ENCODE results near the gene PIEZO2.
"Not testable (repeated sequence)": the region's sequence is repeated elsewhere in the genome, so short reads cannot be mapped to it uniquely, and the experiment has no call there.

PIEZO2 gene

DNA sequence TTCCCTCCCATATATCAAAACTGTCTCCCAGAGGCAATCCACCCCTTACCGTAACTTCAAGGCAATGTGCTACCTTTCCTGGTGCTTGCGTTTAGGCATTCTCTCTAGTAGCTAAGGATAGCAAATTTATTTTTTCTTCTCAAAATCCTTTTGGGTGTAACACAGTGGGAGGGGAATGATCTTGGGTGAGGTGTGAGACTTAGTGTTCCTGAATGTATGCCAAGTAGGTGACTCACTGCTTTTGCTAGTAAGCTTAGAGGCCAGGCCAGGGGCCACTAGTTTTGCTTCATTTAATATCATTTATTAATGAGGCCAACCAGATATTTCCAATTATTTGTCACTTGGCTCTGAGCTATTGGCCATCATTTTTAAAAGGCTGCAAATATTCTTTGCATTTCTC, 488.1 kb downstream of the PIEZO2 start:
- DNase-seq: no peak

DNA sequence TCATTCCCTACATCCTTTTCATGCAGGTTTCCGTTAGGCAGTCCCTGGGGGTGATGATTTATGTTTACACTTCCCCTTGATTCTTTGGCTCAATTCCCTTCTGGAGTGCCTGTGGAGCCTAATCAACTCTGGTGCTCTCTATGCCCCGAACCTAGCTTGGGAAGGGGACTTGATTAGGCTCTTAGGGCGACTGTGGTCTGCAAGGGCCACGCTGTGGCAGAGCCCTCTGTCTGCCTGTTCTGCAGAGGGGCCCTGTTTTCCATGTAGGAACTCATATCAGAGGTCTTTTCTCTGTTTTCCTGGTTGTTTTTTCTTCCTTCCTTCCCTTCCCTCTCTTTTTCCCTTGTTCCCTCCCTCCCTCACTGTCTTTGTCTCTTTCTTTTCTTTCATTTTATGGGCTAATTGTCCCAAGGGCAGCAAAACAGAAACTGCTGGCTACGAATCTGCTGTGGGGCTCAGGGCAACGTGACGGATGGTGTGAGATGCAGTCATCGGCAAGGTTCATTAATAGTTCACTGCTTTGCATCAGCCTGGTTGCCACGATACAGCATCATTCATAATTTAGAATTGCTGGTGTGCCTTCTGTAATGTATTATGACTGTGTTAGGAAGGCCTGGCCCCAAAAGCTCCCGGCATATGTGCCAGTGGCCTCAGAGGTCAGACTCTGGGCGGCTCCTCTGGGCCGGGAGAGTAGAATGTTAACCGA, 489.0 kb downstream of the PIEZO2 start:
- no peak for DNase-seq

DNA sequence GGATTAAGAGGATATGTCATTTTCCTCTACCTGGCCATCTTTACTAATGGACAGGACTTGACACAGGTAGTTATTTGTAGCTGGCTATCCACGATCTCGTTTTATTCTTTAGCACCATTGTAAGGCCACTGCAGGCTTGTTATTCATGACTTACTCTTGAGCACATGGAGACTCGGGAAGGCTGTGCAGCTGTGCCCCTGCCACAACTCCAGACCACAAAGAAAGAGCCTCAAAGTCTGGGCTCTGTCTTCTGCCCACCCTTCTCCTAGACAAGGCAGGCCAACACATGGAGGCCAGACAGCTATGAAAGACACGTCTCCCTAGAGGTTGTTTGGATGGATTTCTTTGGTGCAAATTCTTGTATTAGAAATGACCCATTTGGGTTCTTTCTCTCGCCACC, 489.8 kb downstream of the PIEZO2 start:
- DNase-seq: no peak

DNA sequence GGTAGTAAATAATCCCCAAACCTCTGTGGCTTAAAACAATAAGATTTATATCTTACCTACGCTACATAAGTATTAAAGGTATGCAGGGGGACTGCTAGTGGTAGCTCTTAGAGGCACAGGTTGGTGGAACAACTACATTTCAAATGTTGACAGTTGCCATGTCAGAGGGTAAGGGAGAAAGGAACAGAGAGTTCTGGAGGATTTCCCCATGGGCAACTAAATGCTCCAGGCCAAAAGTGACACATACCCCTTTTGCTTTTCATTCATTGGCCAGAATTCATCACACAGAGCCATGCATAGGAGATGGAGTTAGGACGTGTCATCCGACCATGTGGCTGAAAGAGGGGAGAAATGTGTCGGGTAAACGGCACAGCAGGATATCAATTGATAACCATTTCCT, 490.4 kb downstream of the PIEZO2 start:
- DNase-seq: no peak

DNA sequence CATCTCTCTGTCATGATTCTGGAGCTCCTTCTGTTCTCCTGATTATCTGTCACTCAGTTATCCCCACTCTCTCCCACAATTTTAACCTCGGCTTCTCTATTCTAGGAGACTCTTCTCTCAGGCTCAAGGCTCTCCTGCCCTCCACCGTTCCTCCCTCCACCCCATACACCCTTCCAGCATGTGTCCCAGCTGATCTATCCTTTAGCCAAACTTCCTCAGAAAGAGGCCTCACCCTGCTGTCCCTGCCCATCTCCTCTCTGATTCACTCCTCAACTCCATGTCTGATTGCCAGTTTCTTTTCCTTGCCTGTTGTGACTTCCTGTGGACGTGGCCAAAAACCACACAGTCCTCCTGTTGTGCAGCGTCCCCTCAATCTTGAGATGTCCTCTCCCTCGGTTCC, 505.4 kb downstream of the PIEZO2 start:
- DNase-seq: not testable (repeated sequence)

DNA sequence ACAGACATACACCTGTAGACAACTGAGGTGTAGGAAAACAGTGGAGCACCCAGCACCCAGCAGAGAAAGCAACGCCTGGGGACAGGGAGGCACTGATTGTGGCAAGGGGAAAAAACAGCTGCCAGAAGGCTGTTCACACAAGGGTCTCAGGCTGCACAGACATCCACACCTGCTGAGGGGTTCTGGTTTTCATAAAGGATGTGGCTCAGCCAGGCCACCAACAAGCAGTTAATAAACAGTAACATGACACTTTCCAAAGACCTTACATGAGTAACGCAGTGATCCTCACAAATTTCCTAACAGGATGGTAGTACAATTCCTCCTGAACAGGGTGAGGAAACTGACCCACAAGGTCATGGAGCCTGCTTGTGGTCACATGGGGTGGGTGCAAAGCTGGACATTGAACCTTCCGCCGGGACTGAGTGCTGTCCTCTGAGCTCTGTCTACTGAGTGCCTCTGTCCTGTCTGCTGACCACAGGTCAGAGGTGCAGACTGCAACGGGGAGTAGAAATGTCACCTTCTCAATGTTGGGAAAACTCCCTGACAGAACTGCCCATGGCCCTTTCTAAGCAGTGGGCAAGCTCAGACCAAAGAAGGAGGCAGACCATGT, 506.3 kb downstream of the PIEZO2 start:
- not testable (repeated sequence) for DNase-seq

DNA sequence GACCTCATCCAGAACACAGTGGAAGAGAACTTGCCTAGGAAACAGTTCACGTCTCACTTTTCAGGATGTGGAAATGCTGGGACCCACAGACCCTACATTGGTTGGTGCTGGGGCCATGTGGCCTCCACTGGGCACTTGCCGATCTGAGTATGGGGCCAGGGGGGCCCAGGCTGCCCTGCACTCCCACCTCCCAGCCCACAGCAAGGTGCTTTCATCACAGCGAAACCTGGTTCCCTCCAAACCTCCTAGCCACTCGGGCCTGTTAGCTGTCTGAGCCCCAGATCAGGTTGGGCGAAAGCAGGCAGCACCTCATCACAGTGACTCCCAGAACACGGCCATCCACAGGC, 510.9 kb downstream of the PIEZO2 start:
- DNase-seq: not testable (repeated sequence)

DNA sequence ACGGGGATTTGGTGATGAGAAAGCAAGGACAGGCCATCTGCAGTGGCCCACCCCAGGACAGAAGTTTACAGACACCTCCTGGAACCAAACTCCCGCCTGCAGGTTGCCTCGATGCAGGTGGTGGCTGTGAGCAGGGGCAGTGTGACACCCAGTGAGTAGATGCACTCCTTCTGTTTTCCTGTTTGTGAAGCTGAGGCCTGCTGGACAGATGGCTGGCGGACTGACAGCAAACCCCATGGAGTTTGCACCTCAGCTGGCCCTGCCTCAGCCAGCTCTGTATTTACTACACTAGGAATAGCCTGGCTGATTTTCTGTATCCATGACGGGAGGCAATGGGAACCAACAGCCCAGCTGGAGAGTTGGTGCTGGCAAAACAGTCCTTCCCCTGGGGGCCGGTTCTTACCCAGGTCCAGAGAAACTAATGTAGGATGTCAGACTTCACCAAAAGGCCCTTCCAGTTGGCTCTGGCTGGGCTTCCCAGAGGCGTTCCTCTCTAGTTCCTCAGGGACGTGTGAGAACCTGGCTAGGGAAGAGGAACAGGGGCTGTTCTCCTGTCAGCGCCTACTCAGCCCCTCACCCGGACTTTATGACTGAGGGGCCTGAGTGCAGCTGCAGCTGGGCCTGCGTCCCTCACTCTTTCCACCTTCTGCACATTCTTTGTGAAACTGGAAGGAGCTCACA, 511.4 kb downstream of the PIEZO2 start:
- DNase-seq: not testable (repeated sequence)

DNA sequence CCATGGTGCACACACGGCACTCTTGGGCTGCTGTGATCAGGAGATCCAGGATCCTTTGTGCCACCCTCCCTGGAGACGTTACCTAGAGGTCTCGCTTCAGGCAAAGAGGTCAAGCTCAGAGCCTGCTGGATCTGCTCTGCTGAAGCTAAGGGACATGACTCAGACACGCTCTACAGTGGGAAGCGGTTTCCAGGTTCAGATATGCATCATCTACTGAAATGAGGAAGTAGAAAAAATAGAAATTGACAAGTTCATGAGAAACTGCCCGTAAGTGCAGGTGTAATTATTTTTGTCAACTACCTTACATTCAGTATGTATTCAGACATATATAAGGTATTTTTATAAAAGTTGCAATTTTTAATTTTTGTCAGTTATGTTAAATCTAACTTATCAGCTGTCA, 520.3 kb downstream of the PIEZO2 start:
- not testable (repeated sequence) for DNase-seq

DNA sequence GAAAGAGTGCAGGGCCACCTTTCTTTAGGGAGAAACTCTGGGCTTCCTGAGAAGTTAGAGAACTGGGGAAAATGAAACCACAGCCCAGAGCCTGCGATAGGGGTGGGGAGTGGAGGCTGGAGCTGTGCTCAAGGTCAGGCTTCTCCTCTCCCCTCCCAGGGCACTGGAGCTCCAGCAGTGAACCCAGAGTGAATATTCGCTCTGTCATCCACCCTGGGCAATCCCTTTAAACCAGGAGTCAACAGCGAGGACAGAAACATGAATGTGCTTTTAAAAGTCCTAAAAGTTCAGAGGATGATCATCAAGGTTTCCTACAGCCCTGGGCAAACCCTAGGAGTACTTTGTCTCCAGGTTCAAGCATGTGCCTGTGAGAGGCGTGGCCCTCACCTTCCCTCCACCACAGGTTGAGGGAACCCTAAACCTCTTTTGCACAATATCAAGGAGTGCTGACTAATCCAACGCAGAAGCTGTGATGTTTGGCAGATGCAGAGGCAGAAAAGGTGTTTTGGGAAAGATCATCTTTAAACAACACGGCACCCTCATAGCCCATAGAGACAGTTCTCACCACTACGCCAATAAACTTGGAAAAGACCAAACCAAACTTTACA, 522.7 kb downstream of the PIEZO2 start:
- DNase-seq: not testable (repeated sequence)

DNA sequence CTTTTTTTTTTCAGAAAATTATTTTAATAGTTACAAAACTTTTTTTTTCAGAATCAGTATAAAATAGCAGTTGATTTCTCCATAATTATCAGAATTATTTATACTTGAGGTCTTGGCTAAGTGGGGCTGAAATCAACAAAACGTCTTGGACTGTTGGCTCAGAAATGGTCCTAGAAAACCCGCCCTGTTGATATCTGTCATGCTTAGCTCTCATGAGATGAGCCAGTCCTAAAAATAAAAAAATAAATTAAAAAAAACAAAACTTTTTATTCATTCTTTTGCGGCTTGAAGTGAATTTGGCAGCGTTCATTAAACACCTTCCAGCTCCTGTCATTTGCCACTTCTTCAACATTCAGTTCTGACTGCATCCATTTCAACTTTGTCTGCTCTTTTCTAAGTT, 525.8 kb downstream of the PIEZO2 start:
- not testable (repeated sequence) for DNase-seq

DNA sequence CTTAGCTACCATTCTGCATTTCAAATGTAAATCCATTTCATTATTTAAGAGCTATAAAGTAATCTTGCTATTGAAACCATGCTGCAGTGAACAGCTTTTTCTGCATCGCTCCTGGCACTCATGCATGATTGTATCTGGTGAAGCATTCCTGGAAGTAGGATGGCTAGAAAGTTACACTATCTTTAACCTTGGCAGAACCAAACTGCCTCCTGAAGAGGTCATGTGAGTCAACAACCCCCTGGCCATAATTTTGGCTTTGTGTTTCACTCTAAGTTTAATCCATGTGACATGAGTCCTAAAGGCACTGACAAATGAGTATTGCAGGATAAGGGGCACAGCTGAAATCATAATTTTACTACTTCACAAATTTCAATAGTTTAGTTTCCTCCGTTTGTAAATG, 526.4 kb downstream of the PIEZO2 start:
- DNase-seq: not testable (repeated sequence)

DNA sequence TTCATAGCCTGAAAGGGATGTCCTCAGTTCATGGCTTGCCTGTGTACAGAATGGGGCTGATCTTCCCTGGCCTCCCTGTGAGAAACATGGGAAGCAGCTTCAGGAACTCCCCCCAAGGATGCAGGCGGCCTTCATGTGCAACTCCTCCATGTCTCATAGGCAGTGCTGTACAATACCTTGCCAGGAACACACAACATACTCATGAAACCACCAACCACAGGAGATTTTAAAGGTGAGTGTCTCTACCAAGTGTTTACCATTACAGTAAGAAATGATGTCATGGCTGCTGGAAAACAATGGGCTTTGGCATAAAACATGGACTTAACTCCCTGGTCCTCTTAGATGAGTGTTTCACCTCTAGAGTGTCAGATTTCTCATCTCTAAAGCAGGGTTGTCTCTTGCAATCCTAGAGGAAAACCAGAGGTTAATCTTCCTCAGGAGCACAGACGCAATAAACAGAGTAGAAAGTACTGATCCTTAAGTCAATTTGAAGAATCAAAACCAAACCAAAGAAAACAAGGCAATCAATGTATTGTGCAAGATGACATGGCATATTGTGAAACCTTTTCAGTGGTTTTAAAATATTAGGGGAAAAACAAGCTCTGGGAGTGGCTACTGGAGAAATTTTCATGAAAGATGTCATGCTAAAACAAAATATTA, 528.6 kb downstream of the PIEZO2 start:
- not testable (repeated sequence) for DNase-seq

All from cerebellar nuclear complex (tissue), 1 donor.